Neural progenitor cell (in vitro differentiated cells): ENCODE results near the gene CMC2. TPM values are rescaled to one million over a fixed set of nuclear protein-coding genes. Genes with fewer than 3 reads are reported as not detected.

Experiments used
- DNase-seq: peaks from one replicate; pipeline ENCODE4 v3.0.0-alpha.2; 2016; ENCODE audit warnings: low spot score
- H2AFZ ChIP-seq: fragments of 200-600 bp; sonication (generic); replicated peaks from 2 replicates; pipeline ENCODE4 v1.6.1; 2016; ENCODE audit warnings: antibody characterized with exemption
- H3F3A ChIP-seq: fragments of 200-600 bp; sonication (generic); 2 replicates; pipeline ENCODE4 v1.6.1; 2016; ENCODE audit warnings: antibody characterized with exemption, low read depth
- H3K27ac ChIP-seq: fragments of 200-600 bp; sonication (generic); 2 replicates; pipeline ENCODE4 v1.5.1; 2016; ENCODE audit warnings: mild to moderate bottlenecking
- H3K27me3 ChIP-seq: fragments of 200-600 bp; sonication (generic); 2 replicates; pipeline ENCODE4 v1.6.1; 2016; ENCODE audit warnings: mild to moderate bottlenecking, moderate library complexity
- H3K36me3 ChIP-seq: fragments of 200-600 bp; sonication (generic); 2 replicates; pipeline ENCODE4 v1.5.1; 2016
- H3K4me1 ChIP-seq: fragments of 200-600 bp; sonication (generic); 2 replicates; pipeline ENCODE4 v1.6.1; 2016; ENCODE audit warnings: mixed run types
- H3K4me2 ChIP-seq: fragments of 200-600 bp; sonication (generic); 2 replicates; pipeline ENCODE4 v1.6.1; 2016
- H3K4me3 ChIP-seq: fragments of 200-600 bp; sonication (generic); 2 replicates; pipeline ENCODE4 v1.5.1; 2016
- H3K79me2 ChIP-seq: fragments of 200-600 bp; sonication (generic); 2 replicates; pipeline ENCODE4 v1.6.1; 2016; ENCODE audit warnings: low read depth
- H3K9ac ChIP-seq: fragments of 200-600 bp; sonication (generic); 2 replicates; pipeline ENCODE4 v1.6.1; 2016
- H3K9me3 ChIP-seq: fragments of 200-600 bp; sonication (generic); 2 replicates; pipeline ENCODE4 v1.5.1; 2016; ENCODE audit warnings: low read depth
- H4K20me1 ChIP-seq: fragments of 200-600 bp; sonication (generic); 2 replicates; pipeline ENCODE4 v1.6.1; 2016; ENCODE audit warnings: low read depth
- H3K27ac Mint-ChIP-seq: 3 replicates; pipeline ENCODE4 v1.8.0; 2021; ENCODE audit warnings: mixed read lengths
- H3K27me3 Mint-ChIP-seq: 2 replicates; pipeline ENCODE4 v1.8.0; 2022; ENCODE audit warnings: low read depth, mild to moderate bottlenecking, inconsistent platforms, moderate library complexity, mixed read lengths; ENCODE audit not compliant: insufficient read depth
- H3K36me3 Mint-ChIP-seq: 3 replicates; pipeline ENCODE4 v1.8.0; 2021; ENCODE audit warnings: mixed read lengths
- H3K4me1 Mint-ChIP-seq: 3 replicates; pipeline ENCODE4 v1.8.0; 2021; ENCODE audit warnings: mixed read lengths
- H3K4me3 Mint-ChIP-seq: 3 replicates; pipeline ENCODE4 v1.8.0; 2021; ENCODE audit warnings: mild to moderate bottlenecking, moderate library complexity, mixed read lengths
- H3K9me3 Mint-ChIP-seq: 3 replicates; pipeline ENCODE4 v1.8.0; 2020; ENCODE audit warnings: mixed read lengths
- EZH2 ChIP-seq: fragments of 200-600 bp; sonication (generic); IDR thresholded peaks from 2 replicates; pipeline ENCODE4 v1.6.1; 2017; ENCODE audit warnings: antibody characterized with exemption, mild to moderate bottlenecking, moderate library complexity
- EZH2phosphoT487 ChIP-seq: fragments of 200-600 bp; sonication (generic); IDR thresholded peaks from 2 replicates; pipeline ENCODE4 v1.6.1; 2017; ENCODE audit warnings: antibody characterized with exemption
- total RNA-seq: library from RNA; depleted of rRNA; stranded (reverse); fragments of >200 nt; gene quantifications from 2 replicates; pipeline ENCODE4 v1.2.3, GENCODE V29; 2015; ENCODE audit warnings: low replicate concordance
- TF ChIP-seq, protein P1 (sequence below): fragments of 200-600 bp; sonication (generic); IDR thresholded peaks from 2 replicates; pipeline ENCODE4 v1.5.1; 2017; ENCODE audit warnings: antibody characterized with exemption, mild to moderate bottlenecking

The CMC2 gene
- total RNA-seq, 1 donor from 2014 or later, result 138 TPM

DNA sequence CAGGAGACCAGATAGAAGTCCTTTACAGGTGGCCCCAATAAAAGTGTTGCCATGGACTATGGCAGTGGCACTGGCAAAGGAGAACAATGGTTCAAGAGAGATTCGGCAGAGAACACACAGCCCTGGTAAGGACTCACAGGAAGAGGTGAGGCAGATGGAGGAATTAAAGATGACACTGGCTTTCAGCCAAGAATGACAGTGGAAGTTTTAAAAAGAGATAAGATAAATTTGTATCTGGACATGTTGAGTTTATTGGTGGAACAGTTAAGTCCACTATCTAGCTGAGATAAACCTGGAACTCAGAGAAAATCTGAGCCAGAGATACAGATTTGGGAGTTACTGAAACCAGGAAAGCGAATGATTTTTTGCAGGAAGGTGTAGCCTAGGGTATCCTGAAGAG, 20.1 kb downstream of the CMC2 start:
- no peaks in the 10 kb centered on the region for H3K27me3 ChIP-seq
- peaks cover 1% of the 10 kb centered on the region for H3K36me3 ChIP-seq
- H3K79me2 ChIP-seq, result peaks cover 45% of the 10 kb centered on the region
- H3K9me3 Mint-ChIP-seq, result no peaks in the 10 kb centered on the region
- H3F3A ChIP-seq, result no peaks in the 10 kb centered on the region
- H2AFZ ChIP-seq, result no peak overlapping the region
- H3K9me3 ChIP-seq, result no peaks in the 10 kb centered on the region
- H4K20me1 ChIP-seq, result peaks cover 5% of the 10 kb centered on the region
- no peak for DNase-seq
- no peak overlapping the region for H3K4me2 ChIP-seq
- peaks cover 6% of the 10 kb centered on the region for H3K4me1 Mint-ChIP-seq
- H3K9ac ChIP-seq, result no peak overlapping the region
- H3K36me3 Mint-ChIP-seq, result peaks cover 8% of the 10 kb centered on the region
- no peak overlapping the region for H3K27ac ChIP-seq
- H3K4me3 ChIP-seq, result no peak overlapping the region
- no peak for TF ChIP-seq EZH2
- TF ChIP-seq, protein P1, sequence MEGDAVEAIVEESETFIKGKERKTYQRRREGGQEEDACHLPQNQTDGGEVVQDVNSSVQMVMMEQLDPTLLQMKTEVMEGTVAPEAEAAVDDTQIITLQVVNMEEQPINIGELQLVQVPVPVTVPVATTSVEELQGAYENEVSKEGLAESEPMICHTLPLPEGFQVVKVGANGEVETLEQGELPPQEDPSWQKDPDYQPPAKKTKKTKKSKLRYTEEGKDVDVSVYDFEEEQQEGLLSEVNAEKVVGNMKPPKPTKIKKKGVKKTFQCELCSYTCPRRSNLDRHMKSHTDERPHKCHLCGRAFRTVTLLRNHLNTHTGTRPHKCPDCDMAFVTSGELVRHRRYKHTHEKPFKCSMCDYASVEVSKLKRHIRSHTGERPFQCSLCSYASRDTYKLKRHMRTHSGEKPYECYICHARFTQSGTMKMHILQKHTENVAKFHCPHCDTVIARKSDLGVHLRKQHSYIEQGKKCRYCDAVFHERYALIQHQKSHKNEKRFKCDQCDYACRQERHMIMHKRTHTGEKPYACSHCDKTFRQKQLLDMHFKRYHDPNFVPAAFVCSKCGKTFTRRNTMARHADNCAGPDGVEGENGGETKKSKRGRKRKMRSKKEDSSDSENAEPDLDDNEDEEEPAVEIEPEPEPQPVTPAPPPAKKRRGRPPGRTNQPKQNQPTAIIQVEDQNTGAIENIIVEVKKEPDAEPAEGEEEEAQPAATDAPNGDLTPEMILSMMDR, result no peak
- no peak for TF ChIP-seq EZH2phosphoT487
- peaks cover 15% of the 10 kb centered on the region for H3K4me1 ChIP-seq
- H3K27ac Mint-ChIP-seq, result no peak overlapping the region
- no peak overlapping the region for H3K4me3 Mint-ChIP-seq
- no peaks in the 10 kb centered on the region for H3K27me3 Mint-ChIP-seq

DNA sequence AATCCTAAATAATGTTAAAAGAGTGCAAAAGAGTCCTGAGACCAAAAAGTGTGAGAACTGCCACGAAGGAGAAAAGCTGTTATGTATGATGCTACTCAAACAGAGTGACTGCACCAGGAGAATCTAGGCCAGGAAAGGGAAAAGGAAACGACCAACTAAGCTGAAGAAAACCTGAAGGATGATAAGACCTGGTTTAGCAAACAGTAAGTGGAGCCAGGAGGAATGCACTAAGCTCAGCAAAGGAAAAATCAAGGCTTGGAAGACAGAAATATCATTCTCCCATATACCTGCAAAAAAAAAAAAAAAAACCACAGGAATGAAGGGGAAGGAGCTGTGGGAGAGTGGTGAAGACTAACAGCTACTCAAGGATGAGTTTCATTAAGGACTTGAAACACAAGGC, 21.1 kb downstream of the CMC2 start:
- Histone ChIP-seq H3F3A (no peaks in the 10 kb centered on the region), H3K9me3 (no peaks in the 10 kb centered on the region), H3K4me3 (no peak overlapping the region), H3K4me1 (peaks cover 15% of the 10 kb centered on the region), H3K27ac (no peak overlapping the region), H3K36me3 (peaks cover 3% of the 10 kb centered on the region), H3K4me2 (no peak overlapping the region), H3K79me2 (peaks cover 46% of the 10 kb centered on the region), H3K9ac (no peak overlapping the region), H4K20me1 (peaks cover 5% of the 10 kb centered on the region), H2AFZ (no peak overlapping the region), H3K27me3 (no peaks in the 10 kb centered on the region)
- Mint-ChIP-seq H3K9me3 (no peaks in the 10 kb centered on the region), H3K36me3 (peaks cover 6% of the 10 kb centered on the region), H3K4me3 (no peak overlapping the region), H3K27me3 (no peaks in the 10 kb centered on the region), H3K4me1 (peaks cover 6% of the 10 kb centered on the region), H3K27ac (no peak overlapping the region)
- TF ChIP-seq EZH2phosphoT487 (no peak), EZH2 (no peak)
- TF ChIP-seq, protein P1, result no peak
- DNase-seq, result no peak

DNA sequence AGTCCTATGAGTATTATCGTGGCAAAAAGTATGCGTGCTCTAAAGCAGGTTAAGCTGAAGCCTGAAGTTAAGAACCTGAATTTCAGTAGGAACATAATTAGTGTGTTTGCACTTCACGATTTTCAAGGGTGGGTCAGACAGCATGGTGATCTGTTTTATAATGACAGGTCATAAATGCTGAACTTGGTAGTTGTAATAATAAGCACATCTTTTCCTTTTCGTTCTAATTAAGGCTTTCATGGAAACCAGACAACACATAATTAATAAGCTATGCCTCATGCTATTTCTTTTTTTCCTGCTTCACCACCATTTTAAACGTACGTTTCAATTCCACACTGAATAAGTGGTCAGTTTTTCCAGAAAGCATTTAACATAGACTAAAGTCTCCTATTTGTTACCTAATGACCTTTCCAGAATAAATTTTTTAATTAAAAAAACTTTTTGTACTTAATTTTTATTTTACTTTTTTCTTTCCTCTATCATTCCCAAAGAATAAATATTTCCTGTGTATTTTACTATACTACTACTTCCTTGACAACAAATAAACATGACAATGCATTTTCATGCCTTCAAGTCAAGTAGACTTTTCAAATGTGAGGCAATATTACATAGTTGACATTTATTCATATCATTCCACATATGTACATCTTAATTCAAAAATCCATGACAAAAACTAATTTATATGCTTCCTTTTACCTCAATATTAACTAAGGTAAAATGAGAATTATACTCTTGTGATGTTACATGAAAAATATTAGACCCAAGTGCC, 22.4 kb downstream of the CMC2 start:
- Histone ChIP-seq H3K4me1 (peaks cover 15% of the 10 kb centered on the region), H3K79me2 (peaks cover 46% of the 10 kb centered on the region), H2AFZ (no peak overlapping the region), H3K9me3 (no peaks in the 10 kb centered on the region), H3K4me3 (no peak overlapping the region), H3K27me3 (no peaks in the 10 kb centered on the region), H3K4me2 (no peak overlapping the region), H3F3A (no peaks in the 10 kb centered on the region), H3K9ac (no peak overlapping the region), H3K27ac (no peak overlapping the region), H3K36me3 (peaks cover 3% of the 10 kb centered on the region), H4K20me1 (peaks cover 5% of the 10 kb centered on the region)
- DNase-seq, result no peak
- TF ChIP-seq, protein P1, result no peak
- no peak for TF ChIP-seq EZH2phosphoT487
- TF ChIP-seq EZH2, result no peak
- no peak overlapping the region for H3K4me3 Mint-ChIP-seq
- H3K36me3 Mint-ChIP-seq, result peaks cover 6% of the 10 kb centered on the region
- H3K27me3 Mint-ChIP-seq, result no peaks in the 10 kb centered on the region
- peaks cover 6% of the 10 kb centered on the region for H3K4me1 Mint-ChIP-seq
- H3K27ac Mint-ChIP-seq, result no peak overlapping the region
- H3K9me3 Mint-ChIP-seq, result no peaks in the 10 kb centered on the region
